DND-41 (cell line): ENCODE results near the gene INPP5A.

Experiments used
- EZH2 ChIP-seq: IDR thresholded peaks from 3 replicates; pipeline ENCODE4 v1.6.1; 2012; ENCODE audit warnings: borderline replicate concordance, low read depth, mild to moderate bottlenecking, moderate library complexity, low read length, inconsistent platforms; ENCODE audit not compliant: severe bottlenecking
- TF ChIP-seq, protein P1 (sequence below): IDR thresholded peaks from 2 replicates; pipeline ENCODE4 v1.5.1; 2012; ENCODE audit warnings: borderline replicate concordance, low read length, moderate library complexity, mild to moderate bottlenecking; ENCODE audit not compliant: poor library complexity, severe bottlenecking; ENCODE audit errors: extremely low read depth

GRCh38 chr10:132739225-132739613 is 201.6 kb downstream of the INPP5A start:
- TF ChIP-seq, protein P1, sequence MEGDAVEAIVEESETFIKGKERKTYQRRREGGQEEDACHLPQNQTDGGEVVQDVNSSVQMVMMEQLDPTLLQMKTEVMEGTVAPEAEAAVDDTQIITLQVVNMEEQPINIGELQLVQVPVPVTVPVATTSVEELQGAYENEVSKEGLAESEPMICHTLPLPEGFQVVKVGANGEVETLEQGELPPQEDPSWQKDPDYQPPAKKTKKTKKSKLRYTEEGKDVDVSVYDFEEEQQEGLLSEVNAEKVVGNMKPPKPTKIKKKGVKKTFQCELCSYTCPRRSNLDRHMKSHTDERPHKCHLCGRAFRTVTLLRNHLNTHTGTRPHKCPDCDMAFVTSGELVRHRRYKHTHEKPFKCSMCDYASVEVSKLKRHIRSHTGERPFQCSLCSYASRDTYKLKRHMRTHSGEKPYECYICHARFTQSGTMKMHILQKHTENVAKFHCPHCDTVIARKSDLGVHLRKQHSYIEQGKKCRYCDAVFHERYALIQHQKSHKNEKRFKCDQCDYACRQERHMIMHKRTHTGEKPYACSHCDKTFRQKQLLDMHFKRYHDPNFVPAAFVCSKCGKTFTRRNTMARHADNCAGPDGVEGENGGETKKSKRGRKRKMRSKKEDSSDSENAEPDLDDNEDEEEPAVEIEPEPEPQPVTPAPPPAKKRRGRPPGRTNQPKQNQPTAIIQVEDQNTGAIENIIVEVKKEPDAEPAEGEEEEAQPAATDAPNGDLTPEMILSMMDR: no peak
- no peak for TF ChIP-seq EZH2
